Muscle of back (tissue), 11 donors: ENCODE results near the gene SMIM23. TPM values are rescaled to one million over a fixed set of nuclear protein-coding genes. Genes with fewer than 3 reads are reported as not detected.
A peak's percentile ranks its signal among the peaks of the same experiment; 100 is the strongest.
"Not testable (repeated sequence)": the region's sequence is repeated elsewhere in the genome, so short reads cannot be mapped to it uniquely, and the experiment has no call there.

ENCODE experiments used
- DNase-seq, 3 donors: peaks; one replicate each; pipeline versions ENCODE4 v3.0.0 to v3.0.0-alpha.2; 2013
- polyA plus RNA-seq, 10 donors: library from polyadenylated mRNA; unstranded; fragments of 120-200 nt; gene quantifications; one replicate each; pipeline ENCODE4 v1.2.1, GENCODE V29; 2013; ENCODE audit not compliant: insufficient read length in 10 of 10

SMIM23 gene
- polyA plus RNA-seq, 10 donors, result not detected

- DNase-seq, result no peak
Measured at GRCh38 chr5:171773106-171773505, 12.5 kb upstream of the SMIM23 start.

DNA sequence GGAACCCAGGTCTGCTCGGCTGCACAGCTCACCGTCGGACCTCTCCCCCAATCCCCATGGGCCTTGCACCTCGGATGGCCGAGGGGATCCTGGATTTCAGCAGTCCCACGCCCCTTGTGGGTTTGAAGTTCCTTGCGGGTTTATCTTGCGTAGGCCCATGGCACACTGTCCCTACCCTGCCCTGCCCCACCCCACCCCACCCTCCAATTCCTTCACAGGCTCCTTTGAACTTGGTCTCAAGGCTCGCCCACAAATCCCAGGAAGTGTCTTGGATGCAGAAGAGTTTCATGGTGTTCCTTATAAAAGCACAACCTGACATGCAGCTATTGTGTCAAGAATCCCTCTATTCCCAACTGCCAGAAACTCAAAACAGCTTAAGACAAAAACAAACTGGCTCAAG is 11.2 kb upstream of the SMIM23 start:
- DNase-seq, result no peak

DNA sequence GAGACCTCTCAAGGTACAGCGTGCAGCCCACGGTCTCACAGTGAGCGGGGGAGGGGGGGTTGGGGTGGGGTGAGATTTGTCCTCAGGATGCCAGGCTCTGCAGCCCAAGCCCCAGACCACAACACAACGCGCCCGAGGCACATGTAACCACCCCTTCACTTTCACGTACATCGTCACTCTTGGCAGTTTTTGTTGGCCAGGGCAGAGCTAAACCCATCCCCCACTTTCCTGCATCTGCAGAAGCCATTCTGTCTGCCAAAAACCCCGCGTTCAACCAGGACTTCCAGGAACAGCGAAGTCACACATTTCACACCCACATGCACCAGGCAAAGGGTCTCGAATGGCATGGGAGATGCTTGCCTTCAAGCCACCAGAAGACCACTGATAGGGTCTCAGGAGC is 9.4 kb upstream of the SMIM23 start:
- no peak for DNase-seq

DNA sequence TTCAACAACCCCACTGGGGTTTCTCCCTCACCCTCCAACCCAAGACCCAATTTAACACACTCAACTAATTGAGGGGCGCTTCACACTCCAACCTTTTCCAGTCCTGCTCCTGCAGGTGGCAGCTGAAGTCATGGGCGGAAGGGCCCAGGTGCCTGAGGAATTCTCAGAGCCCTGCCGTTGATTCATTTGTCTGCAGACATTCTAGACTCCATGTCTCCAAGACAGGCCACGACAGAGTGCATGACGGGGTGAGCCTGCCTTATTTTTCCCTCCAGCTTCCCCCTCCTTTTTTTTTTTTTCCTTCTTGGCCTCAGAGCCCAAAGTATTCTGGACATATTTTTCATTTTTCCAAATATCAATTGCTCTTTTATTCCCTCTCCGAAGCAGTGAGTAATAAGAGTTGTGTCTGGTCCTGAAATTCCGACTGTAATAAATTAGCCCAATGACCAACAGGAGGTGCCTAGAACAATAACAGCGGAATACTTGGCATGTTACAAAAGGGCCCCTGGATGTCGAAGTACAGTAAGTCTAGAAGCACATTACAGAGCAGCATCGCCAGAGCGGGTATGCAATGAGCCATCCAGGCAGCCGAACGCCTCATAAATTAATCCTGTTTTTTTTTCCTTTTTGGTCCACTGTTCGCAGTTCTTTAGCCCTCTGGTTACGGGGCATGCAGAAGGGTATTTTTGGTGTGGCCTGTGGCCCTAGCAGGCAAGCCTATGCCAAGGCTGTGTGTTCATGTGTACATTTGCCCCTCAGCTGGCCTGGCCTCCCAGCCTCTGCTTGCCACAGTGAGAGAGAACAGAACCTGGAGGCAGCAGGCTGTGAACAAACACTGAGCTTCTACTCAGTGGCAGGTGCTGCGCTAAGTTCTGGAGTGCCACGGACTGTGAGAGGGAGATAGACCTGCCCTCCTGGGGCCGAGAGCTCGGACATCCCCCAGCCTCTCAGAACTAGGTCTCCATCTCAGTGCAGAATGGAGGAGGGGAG is 8.6 kb upstream of the SMIM23 start:
- DNase-seq, result peak; percentile 39 to 77 (median 67)

DNA sequence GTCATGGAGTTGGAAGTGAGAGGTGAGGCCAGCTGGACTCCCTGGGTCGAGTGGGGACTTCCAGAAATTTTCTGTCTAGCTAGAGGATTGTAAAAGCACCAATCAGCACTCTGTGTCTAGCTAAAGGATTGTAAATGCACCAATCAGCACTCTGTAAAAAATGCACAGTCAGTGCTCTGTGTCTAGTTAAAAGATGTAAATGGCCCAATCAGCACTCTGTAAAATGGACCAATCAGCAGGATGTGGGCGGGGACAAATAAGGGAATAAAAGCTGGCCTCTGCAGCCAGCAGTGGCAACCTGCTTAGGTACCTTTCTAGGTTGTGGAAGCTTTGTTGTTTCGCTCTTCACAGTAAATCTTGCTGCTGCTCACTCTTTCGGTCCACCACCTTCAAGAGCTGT is 3.9 kb upstream of the SMIM23 start:
- not testable (repeated sequence) for DNase-seq

- peak in 1 of 3 donors; percentile 38 for DNase-seq
Measured at GRCh38 chr5:171782332-171782966, 3.2 kb upstream of the SMIM23 start.

GRCh38 chr5:171783051-171783450 is 2.6 kb upstream of the SMIM23 start:
- DNase-seq, result peak in 1 of 3 donors; percentile 30

DNA sequence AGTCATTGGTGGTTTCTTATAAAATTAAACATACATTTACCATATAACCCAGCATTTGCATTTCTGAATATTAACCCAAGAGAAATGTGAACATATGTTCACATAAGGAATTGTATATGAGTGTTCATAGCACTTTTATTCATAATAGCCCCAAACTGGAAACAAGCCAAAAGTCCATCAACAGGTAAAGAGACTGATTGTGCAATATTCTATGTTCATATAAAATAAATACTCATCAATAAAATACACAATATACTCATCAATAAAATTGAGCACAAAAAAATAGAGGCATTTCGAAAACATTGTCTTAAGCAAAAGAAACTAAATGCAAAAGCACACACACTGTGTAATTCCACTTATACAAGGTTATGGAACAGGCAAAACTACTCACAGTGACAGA is 3.7 kb downstream of the SMIM23 start:
- DNase-seq, result no peak

DNA sequence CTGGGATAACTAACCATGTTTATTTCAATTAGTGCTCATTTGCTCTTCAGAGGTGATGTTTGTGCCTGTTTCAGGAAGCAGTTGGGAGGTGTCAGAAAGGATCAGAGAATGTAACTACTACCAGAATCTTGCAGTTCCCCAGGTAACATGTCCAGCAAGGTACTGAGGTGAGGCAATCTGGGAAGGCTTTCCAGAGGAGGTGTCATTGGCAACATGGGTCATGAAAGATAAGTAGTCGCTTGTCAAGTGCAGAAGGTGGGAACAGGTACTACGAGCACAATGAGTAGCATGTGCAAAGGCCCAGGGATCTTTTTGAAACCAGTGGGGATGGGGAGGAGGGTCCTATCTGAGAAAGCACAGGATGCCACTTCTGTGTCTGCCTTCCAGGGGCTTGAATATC is 4.8 kb downstream of the SMIM23 start:
- no peak for DNase-seq

- DNase-seq, result no peak
Measured at GRCh38 chr5:171794470-171794960, 8.9 kb downstream of the SMIM23 start.

- DNase-seq, result no peak
Measured at GRCh38 chr5:171795381-171795780, 9.8 kb downstream of the SMIM23 start.

DNA sequence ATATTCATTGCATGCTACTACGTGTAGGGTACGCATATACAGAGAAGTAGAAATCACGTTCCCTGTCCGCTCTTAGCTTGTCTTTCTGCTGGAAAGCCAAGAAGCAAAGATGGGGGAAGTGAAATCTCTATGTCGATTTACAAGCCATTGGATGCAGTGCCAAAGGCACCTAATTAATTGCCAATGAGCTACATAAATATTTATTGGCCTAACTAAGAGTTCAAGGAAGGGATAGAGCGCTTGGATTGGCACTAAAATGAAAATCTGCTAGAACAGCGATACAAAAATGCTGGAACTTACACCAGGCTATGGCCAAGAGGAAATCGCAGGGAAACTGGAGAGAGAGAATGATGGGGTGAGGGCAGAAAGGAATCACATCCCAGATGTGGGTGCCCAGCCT is 10.8 kb downstream of the SMIM23 start:
- no peak for DNase-seq

DNA sequence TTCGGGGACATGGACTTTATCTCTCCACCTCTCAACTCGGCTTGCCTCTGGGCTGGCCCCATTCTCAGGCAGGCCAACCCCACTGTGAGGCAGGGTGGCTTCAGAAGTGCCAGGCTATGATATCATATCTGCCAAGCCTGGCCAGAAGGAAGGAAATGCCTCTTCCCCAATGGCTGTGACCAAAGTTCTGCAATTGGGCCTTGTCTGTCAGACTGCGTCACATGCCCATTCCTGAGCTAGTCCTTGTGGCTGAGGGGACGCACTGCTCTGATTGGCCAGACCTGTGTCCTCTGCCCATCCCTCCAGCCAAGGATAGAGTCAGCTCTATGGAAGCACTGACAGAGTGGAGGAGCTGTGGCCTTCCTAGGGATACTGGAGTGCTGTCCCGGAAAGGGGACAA is 11.9 kb downstream of the SMIM23 start:
- no peak for DNase-seq

- DNase-seq, result no peak
Measured at GRCh38 chr5:171798418-171798817, 12.8 kb downstream of the SMIM23 start.

DNA sequence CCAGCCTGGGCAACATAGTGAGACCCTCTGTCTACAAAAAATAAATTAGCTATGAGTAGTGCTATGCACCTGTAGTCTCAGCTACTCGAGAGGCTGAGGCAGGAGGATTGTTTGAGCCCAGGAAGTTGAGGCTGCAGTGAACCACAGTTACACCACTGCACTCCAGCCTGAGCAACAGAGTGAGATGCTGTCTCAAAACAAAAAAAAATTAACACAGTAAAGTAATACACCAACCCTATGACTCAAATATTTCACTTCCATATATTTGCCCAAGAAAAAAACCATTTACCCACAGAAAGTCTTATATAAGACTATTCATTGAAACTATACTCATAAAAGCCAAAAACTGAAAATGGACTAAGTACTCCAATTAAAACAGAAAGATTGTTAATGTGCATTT is 16.2 kb downstream of the SMIM23 start:
- DNase-seq, result no peak

DNA sequence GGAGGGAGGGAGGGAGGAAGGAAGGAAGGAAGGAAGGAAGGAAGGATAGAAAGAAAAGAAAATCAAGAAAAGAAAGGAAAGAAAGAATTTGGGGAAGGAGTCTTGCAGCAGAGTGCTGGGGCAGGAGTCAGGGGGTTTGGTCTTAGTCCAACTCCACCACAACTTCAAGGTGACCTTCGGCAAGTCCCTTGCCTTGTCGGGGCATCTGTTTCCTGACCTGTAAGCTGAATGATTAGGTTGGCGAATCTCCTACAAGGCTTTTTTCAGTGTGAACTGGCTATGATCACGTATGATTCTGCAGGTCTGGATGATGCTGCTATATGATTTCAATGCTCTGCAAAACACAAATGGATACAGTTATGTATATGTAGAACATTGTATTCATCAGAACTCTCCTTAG is 20.1 kb downstream of the SMIM23 start:
- DNase-seq, result no peak

- peak in 1 of 3 donors; percentile 31 for DNase-seq
Measured at GRCh38 chr5:171806976-171807747, 21.5 kb downstream of the SMIM23 start.

- no peak for DNase-seq
Measured at GRCh38 chr5:171808453-171808852, 22.8 kb downstream of the SMIM23 start.

- no peak for DNase-seq
Measured at GRCh38 chr5:171808951-171809350, 23.3 kb downstream of the SMIM23 start.

DNA sequence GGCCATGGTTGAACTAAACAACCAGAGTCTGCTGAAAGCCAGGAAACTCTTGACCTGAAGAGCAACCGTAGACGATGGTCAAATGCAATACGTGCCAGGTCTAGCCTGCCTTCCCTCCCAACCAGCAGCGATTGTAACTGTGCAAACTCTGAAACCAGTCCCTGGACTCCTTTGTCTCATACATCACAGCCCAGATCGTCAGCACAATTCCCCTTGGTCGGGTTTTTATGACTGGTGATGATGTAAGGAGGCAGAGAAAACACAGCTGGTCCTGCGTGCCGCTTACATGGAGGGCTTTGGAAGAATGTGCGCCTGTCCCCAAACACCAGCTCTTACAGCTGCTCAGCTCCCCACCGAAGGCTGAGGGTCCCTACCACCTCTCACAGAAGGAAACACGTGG is 24.6 kb downstream of the SMIM23 start:
- DNase-seq, result peak in 1 of 3 donors; percentile 21

GRCh38 chr5:171813270-171813669 is 27.7 kb downstream of the SMIM23 start:
- no peak for DNase-seq

- no peak for DNase-seq
Measured at GRCh38 chr5:171813813-171814490, 28.3 kb downstream of the SMIM23 start.
